Suppressor macrophage treated with lipopolysaccharide for 1 hour (primary cell): Measurements from ENCODE around the gene SERTAD3.
A peak's percentile ranks its signal among the peaks of the same experiment; 100 is the strongest.
"Not testable (repeated sequence)": the region's sequence is repeated elsewhere in the genome, so short reads cannot be mapped to it uniquely, and the experiment has no call there.

Experiments used
- DNase-seq, 3 donors: peaks; one replicate each; pipeline ENCODE4 v3.0.0-alpha.2; 2020 to 2022

The SERTAD3 gene

GRCh38 chr19:40444000-40444824, at the start of gene SERTAD3:
Gene SERTAD3 (minus strand): TSS chr19:40444335. CDS start chr19:40442080, 2,255 bp downstream.
- peak; percentile 98 to 100 (median 99) for DNase-seq

GRCh38 chr19:40493778-40494177, 49.6 kb upstream of the SERTAD3 start:
- no peak for DNase-seq

- DNase-seq: no peak
Observed at GRCh38 chr19:40492274-40492673, 48.1 kb upstream of the SERTAD3 start.

- no peak for DNase-seq
Observed at GRCh38 chr19:40489882-40490230, 45.7 kb upstream of the SERTAD3 start.

GRCh38 chr19:40486017-40486416, 41.9 kb upstream of the SERTAD3 start:
- no peak for DNase-seq

GRCh38 chr19:40475878-40476644, 31.9 kb upstream of the SERTAD3 start:
- DNase-seq: not testable (repeated sequence)

GRCh38 chr19:40474737-40475136, 30.6 kb upstream of the SERTAD3 start:
- DNase-seq: no peak

- no peak for DNase-seq
Observed at GRCh38 chr19:40472516-40472915, 28.4 kb upstream of the SERTAD3 start.

- no peak for DNase-seq
Observed at GRCh38 chr19:40471111-40471510, 27.0 kb upstream of the SERTAD3 start.

- peak in 2 of 3 donors; percentile 32 to 53 for DNase-seq
Observed at GRCh38 chr19:40469011-40469410, 24.9 kb upstream of the SERTAD3 start.

GRCh38 chr19:40466985-40467734, 23.0 kb upstream of the SERTAD3 start, which contains the start of gene SPTBN4:
Gene SPTBN4 (plus strand): TSS chr19:40467001. CDS start chr19:40472622, 5,621 bp downstream.
- peak in 2 of 3 donors; percentile 24 to 39 for DNase-seq

GRCh38 chr19:40466219-40466984, 22.3 kb upstream of the SERTAD3 start:
- peak in 2 of 3 donors; percentile 78 to 83 for DNase-seq

GRCh38 chr19:40465557-40466218, 21.6 kb upstream of the SERTAD3 start, which contains the start of gene BLVRB:
Gene BLVRB (minus strand): TSS chr19:40465745. CDS start chr19:40465688, 57 bp downstream.
- DNase-seq: peak; percentile 99 to 100 (median 100)

- peak; percentile 66 to 69 (median 67) for DNase-seq
Observed at GRCh38 chr19:40465025-40465556, 21.0 kb upstream of the SERTAD3 start.

GRCh38 chr19:40464059-40465024, 20.2 kb upstream of the SERTAD3 start:
- peak; percentile 95 to 98 (median 95) for DNase-seq

- DNase-seq: peak in 1 of 3 donors; percentile 21
Observed at GRCh38 chr19:40463587-40464037, 19.5 kb upstream of the SERTAD3 start.

- DNase-seq: peak; percentile 56 to 59 (median 57)
Observed at GRCh38 chr19:40461669-40462221, 17.6 kb upstream of the SERTAD3 start.

GRCh38 chr19:40460185-40460584, 16.1 kb upstream of the SERTAD3 start:
- DNase-seq: no peak

GRCh38 chr19:40458597-40458974, 14.5 kb upstream of the SERTAD3 start:
- no peak for DNase-seq
